Activated CD8-positive, alpha-beta T cell treated with anti-CD3 and anti-CD28 coated beads for 36 hours (primary cell): ENCODE results near the gene ADARB2. TPM values are rescaled to one million over a fixed set of nuclear protein-coding genes. Genes with fewer than 3 reads are reported as not detected.
A peak's percentile ranks its signal among the peaks of the same experiment; 100 is the strongest.

ENCODE experiments used
- ATAC-seq: fragments of 200-7000 bp; cut with Tn5 transposase; one replicate; pipeline ENCODE4 v1.10.0; 2021; ENCODE audit warnings: mild to moderate bottlenecking, moderate library complexity
- CTCF ChIA-PET: fragments of 350-600 bp; sonication (Branson Sonifier 250); formaldehyde crosslinking; loops from one replicate; lab custom pipeline; 2021; ENCODE audit warnings: antibody characterized with exemption; lab: Charles Lee
- POLR2A ChIA-PET: fragments of 350-600 bp; sonication (Branson Sonifier 250); formaldehyde crosslinking; loops from one replicate; lab custom pipeline; 2021; ENCODE audit warnings: antibody characterized with exemption; lab: Charles Lee
- DNase-seq: peaks from one replicate; pipeline ENCODE4 v3.0.0-alpha.2; 2020
- H3K27ac Mint-ChIP-seq: one replicate; pipeline ENCODE4 v1.8.0; 2021; ENCODE audit warnings: mild to moderate bottlenecking, mixed read lengths
- H3K27me3 Mint-ChIP-seq: one replicate; pipeline ENCODE4 v1.8.0; 2021; ENCODE audit warnings: mixed read lengths
- H3K36me3 Mint-ChIP-seq: one replicate; pipeline ENCODE4 v1.8.0; 2021; ENCODE audit warnings: low read depth, mixed read lengths
- H3K4me1 Mint-ChIP-seq: one replicate; pipeline ENCODE4 v1.8.0; 2021; ENCODE audit warnings: low read depth, mixed read lengths
- H3K4me3 Mint-ChIP-seq: one replicate; pipeline ENCODE4 v1.8.0; 2021; ENCODE audit warnings: mild to moderate bottlenecking, moderate library complexity, mixed read lengths
- H3K9me3 Mint-ChIP-seq: one replicate; pipeline ENCODE4 v1.8.0; 2021; ENCODE audit warnings: mixed read lengths
- CTCF ChIP-seq: fragments of 200-600 bp; IDR thresholded peaks from one replicate; pipeline ENCODE4 v1.8.0; 2022; ENCODE audit warnings: antibody characterized with exemption, mild to moderate bottlenecking
- intact Hi-C: fragments of 100-400 bp; cut with micrococcal nuclease; formaldehyde crosslinking; loops from one replicate; pipeline ENCODE4 v1.10.0; 2022
- total RNA-seq, 2 experiments: library from RNA; stranded (reverse); gene quantifications; one replicate each; pipeline ENCODE4 v1.2.3, GENCODE V29; 2021

Gene ADARB2
- total RNA-seq, 2 experiments from 2014 or later, result 1.3 to 1.6 TPM

- Mint-ChIP-seq H3K27ac (no peak overlapping the region), H3K4me1 (peaks cover 14% of the 10 kb centered on the region), H3K9me3 (no peaks in the 10 kb centered on the region), H3K36me3 (no peaks in the 10 kb centered on the region), H3K27me3 (peaks cover 13% of the 10 kb centered on the region), H3K4me3 (no peak overlapping the region)
- no peak for TF ChIP-seq CTCF
- CTCF ChIA-PET, result interaction anchor here (3.0 kb wide), 1 partner anchor 8 kb away, joined by 13 read pairs; no protein-coding TSS in a partner anchor
- ATAC-seq (no peak), DNase-seq (no peak)
- intact Hi-C loops, result loop anchor here (10.0 kb wide), 1 partner anchor 256 kb away; no protein-coding TSS in a partner anchor
- POLR2A ChIA-PET, result no interaction called here
Measured at GRCh38 chr10:1360558-1361164, 376.7 kb downstream of the ADARB2 start.

- no peak for DNase-seq
- H3K36me3 Mint-ChIP-seq, result no peaks in the 10 kb centered on the region
- ChIA-PET POLR2A (no interaction called here), CTCF (interaction anchor here (3.0 kb wide), 1 partner anchor 9 kb away, joined by 13 read pairs; no protein-coding TSS in a partner anchor)
- no peaks in the 10 kb centered on the region for H3K9me3 Mint-ChIP-seq
- peaks cover 12% of the 10 kb centered on the region for H3K27me3 Mint-ChIP-seq
- intact Hi-C loops, result loop anchor here (10.0 kb wide), 1 partner anchor 255 kb away; no protein-coding TSS in a partner anchor
- H3K4me1 Mint-ChIP-seq, result peaks cover 12% of the 10 kb centered on the region
- H3K27ac Mint-ChIP-seq, result no peak overlapping the region
- ATAC-seq, result no peak
- TF ChIP-seq CTCF, result no peak
- H3K4me3 Mint-ChIP-seq, result no peak overlapping the region
Measured at GRCh38 chr10:1360011-1360557, 377.2 kb downstream of the ADARB2 start.

- Mint-ChIP-seq H3K36me3 (no peaks in the 10 kb centered on the region), H3K4me3 (no peak overlapping the region), H3K27ac (no peak overlapping the region), H3K4me1 (peaks cover 12% of the 10 kb centered on the region), H3K9me3 (no peaks in the 10 kb centered on the region), H3K27me3 (peaks cover 12% of the 10 kb centered on the region)
- ATAC-seq, result no peak
- no peak for DNase-seq
- ChIA-PET CTCF (interaction anchor here (3.0 kb wide), 1 partner anchor 9 kb away, joined by 13 read pairs; no protein-coding TSS in a partner anchor), POLR2A (no interaction called here)
- intact Hi-C loops, result no loop called here
- no peak for TF ChIP-seq CTCF
Measured at GRCh38 chr10:1359626-1359955, 377.7 kb downstream of the ADARB2 start.

- Mint-ChIP-seq H3K27ac (no peak overlapping the region), H3K9me3 (no peaks in the 10 kb centered on the region), H3K27me3 (peaks cover 12% of the 10 kb centered on the region), H3K4me3 (no peak overlapping the region), H3K36me3 (no peaks in the 10 kb centered on the region), H3K4me1 (peaks cover 12% of the 10 kb centered on the region)
- CTCF ChIA-PET, result interaction anchor here (3.0 kb wide), 1 partner anchor 10 kb away, joined by 13 read pairs; no protein-coding TSS in a partner anchor
- intact Hi-C loops, result no loop called here
- POLR2A ChIA-PET, result no interaction called here
- TF ChIP-seq CTCF, result no peak
- DNase-seq (peak; percentile 36), ATAC-seq (peak; percentile 73)
Measured at GRCh38 chr10:1358860-1359625, 378.3 kb downstream of the ADARB2 start.
